Measurements from ENCODE around the gene HIPK1.

DNA sequence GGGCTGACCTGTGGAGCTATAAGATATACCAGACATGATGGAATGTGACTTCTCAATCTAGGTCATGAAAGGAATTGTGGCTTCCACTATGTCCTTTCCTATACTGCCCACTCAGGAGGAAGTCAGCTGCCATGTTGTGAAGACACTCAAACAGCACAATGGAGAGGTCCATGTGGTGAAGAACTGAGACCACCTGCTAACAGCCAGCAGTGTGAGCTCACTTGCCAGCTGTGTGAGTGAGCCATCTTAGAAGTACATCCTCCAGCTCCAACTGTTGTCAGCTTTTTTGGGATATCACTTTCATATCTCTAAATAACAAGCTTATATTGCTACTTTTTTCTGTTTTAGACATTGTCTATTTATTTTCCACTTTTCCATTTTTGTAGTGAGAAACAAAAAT is 79.9 kb downstream of the HIPK1 start:
- TF ChIP-seq CTCF (IDR thresholded peaks at IDR 0.05 in 2 of 3, conservative IDR thresholded peaks at IDR 0.05 in 1 of 3; ENCODE audit: borderline replicate concordance in 1 of 3, insufficient read depth in 1 of 3, low read depth in 2 of 3, low read length in 2 of 3) (no peak), ZNF274 (IDR thresholded peaks at IDR 0.05; ENCODE audit: low read depth, low read length) (no peak)
